Activated CD8-positive, alpha-beta memory T cell treated with anti-CD3 and anti-CD28 coated beads, Interleukin-2, amount 10 ng/mL, durations not matched to agents 7 days and 5 days (primary cell): ENCODE results near the gene ATP6V1C2. TPM values are rescaled to one million over a fixed set of nuclear protein-coding genes. Genes with fewer than 3 reads are reported as not detected.
A peak's percentile ranks its signal among the peaks of the same experiment; 100 is the strongest.
"Not testable (repeated sequence)": the region's sequence is repeated elsewhere in the genome, so short reads cannot be mapped to it uniquely, and the experiment has no call there.

Experiments
- ATAC-seq: fragments of 150-1000 bp; cut with Tn5 transposase; one replicate; pipeline ENCODE4 v1.10.0; 2021; ENCODE audit warnings: moderate library complexity
- CTCF ChIA-PET: fragments of 350-600 bp; sonication (Branson Sonifier 250); formaldehyde crosslinking; loops from one replicate; lab custom pipeline; 2021; ENCODE audit warnings: antibody characterized with exemption; lab: Charles Lee
- DNase-seq: peaks from one replicate; pipeline ENCODE4 v3.0.0-alpha.2; 2020
- H3K27ac Mint-ChIP-seq: one replicate; pipeline ENCODE4 v1.8.0; 2021; ENCODE audit warnings: mild to moderate bottlenecking, mixed read lengths
- H3K27me3 Mint-ChIP-seq: one replicate; pipeline ENCODE4 v1.8.0; 2021; ENCODE audit warnings: mixed read lengths
- H3K36me3 Mint-ChIP-seq: one replicate; pipeline ENCODE4 v1.8.0; 2021; ENCODE audit warnings: mild to moderate bottlenecking, mixed read lengths
- H3K4me1 Mint-ChIP-seq: one replicate; pipeline ENCODE4 v1.8.0; 2021; ENCODE audit warnings: mixed read lengths
- H3K4me3 Mint-ChIP-seq: one replicate; pipeline ENCODE4 v1.8.0; 2021; ENCODE audit warnings: mild to moderate bottlenecking, moderate library complexity, mixed read lengths
- H3K9me3 Mint-ChIP-seq: one replicate; pipeline ENCODE4 v1.8.0; 2022; ENCODE audit warnings: low read depth, mixed read lengths
- total RNA-seq, 2 experiments: library from RNA; stranded (reverse); gene quantifications; one replicate each; pipeline ENCODE4 v1.2.3, GENCODE V29; 2021

ATP6V1C2 gene
- total RNA-seq, 2 experiments from 2014 or later: not detected

DNA sequence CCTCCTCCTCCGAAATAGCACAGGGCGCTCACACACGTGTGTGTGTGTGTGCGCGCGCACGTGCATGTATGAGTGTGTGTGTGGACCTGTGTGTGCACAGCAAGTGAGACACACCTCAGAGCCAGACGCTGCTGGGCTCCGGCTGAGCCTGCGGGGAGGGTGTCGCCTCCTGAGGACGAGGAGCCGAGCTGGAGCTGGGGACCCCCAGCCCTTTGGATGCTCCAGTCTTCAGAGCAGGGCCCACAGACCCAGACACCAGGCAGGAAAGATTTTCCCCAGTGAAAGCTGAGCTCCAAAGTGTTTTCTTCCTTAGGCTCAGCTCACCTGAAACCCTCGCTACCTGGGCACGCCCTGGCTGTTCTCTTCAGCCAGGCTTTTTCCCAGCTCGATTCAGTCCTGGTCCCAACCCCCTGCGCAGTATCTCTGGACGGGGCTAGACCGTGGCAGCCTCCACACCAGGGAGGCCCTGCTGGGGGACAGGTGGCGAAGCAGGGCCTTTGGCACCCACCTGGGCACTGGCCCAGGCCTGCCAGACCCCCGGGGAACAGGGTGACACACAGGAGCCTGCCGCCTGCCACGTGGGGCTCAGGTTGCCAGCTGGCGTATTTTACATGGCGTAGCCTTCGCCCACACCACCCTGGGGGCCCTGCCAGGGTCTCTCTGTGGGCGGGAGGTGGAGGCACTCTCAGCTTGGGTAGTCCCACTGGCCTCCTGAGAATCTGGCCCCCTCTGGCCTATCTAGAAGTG is 55.0 kb downstream of the ATP6V1C2 start:
- peaks cover 1% of the 10 kb centered on the region for H3K4me1 Mint-ChIP-seq
- no peaks in the 10 kb centered on the region for H3K9me3 Mint-ChIP-seq
- ATAC-seq (no peak), DNase-seq (no peak)
- H3K4me3 Mint-ChIP-seq: no peak overlapping the region
- H3K27me3 Mint-ChIP-seq: no peaks in the 10 kb centered on the region
- H3K36me3 Mint-ChIP-seq: peaks cover 6% of the 10 kb centered on the region
- no peak overlapping the region for H3K27ac Mint-ChIP-seq
- CTCF ChIA-PET: no interaction called here

DNA sequence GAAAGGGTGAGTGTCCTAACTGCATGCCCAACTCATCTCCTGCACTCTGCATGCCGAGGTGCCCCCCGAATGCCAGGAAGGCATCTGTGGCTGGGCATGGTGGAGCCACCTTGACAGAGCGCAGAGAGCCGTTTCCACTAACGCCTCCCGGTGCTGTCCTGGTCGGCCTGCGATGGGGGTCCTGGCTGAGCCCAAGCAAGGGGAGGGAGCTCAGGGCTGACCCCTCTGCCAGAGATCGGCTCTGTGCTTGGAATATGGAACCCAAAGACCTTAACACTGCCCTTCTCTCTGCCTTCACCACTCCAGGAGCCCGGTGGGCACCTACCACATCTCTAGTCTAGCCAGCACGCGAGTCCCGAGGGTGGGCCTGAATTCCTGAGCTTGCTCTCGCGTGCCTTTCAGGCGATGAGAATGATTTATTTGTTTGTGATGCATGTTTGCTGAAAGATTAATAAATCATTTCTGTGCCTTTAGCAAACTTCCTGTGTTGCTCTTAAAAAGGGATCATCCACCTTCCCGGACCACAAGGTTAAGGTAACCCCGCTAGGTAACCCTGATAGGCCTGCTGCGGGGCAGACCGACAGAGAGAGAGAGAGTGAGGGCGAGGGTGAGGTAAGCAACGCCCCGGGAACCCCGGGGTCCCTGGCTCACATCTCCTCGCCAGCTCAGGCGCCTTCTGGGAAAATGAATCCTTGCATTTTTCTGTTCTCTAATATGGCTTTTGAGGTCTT is 55.8 kb downstream of the ATP6V1C2 start:
- DNase-seq (no peak), ATAC-seq (no peak)
- Mint-ChIP-seq H3K4me1 (peaks cover 1% of the 10 kb centered on the region), H3K9me3 (no peaks in the 10 kb centered on the region), H3K4me3 (no peak overlapping the region), H3K36me3 (peaks cover 7% of the 10 kb centered on the region), H3K27me3 (no peaks in the 10 kb centered on the region), H3K27ac (no peak overlapping the region)
- CTCF ChIA-PET: no interaction called here

DNA sequence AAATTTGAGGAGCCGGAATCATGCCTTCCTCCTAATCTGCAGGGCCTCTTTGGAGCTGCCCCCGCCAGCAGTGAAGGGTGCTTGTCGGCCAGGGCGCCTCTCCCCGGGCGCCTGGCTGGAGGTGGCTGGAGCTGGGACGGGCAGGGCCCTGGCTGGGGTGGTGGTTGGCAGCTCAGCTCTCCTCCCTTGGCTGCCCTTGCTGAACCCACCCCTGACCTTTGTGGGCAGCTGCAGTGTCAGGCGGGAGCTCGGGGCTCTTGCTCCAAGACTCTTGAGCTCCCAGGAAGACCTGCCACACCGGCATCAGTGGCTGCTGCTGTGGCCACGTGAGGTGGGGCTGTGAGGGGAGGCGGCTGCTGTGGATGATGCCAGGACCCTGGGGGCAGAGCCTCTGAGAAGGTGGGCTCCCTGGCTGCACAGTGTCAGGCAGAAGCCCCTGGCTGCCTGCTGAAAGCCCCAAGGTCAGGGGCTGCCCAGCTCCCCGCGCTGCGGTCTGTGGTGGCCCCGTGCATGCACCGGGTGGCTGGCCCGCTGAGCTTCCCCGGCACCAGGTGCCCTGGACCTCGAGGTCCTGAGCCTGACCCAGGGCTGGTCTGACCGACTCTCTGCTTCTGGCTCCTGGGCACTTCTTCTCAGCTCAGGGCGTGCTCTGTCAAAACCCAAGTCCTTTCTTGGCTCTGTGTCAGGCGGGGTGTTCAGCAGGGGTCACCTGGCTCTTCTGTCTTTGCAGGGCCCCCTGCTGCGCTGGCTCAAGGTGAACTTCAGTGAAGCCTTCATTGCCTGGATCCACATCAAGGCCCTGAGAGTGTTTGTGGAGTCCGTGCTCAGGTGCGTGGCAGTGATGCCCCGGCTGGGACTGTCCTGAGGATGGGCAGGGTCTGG is 56.7 kb downstream of the ATP6V1C2 start:
- H3K4me1 Mint-ChIP-seq: peaks cover 1% of the 10 kb centered on the region
- no peaks in the 10 kb centered on the region for H3K9me3 Mint-ChIP-seq
- CTCF ChIA-PET: no interaction called here
- H3K27me3 Mint-ChIP-seq: no peaks in the 10 kb centered on the region
- peak; percentile 20 for ATAC-seq
- peaks cover 12% of the 10 kb centered on the region for H3K36me3 Mint-ChIP-seq
- H3K27ac Mint-ChIP-seq: no peak overlapping the region
- H3K4me3 Mint-ChIP-seq: no peak overlapping the region
- DNase-seq: no peak

DNA sequence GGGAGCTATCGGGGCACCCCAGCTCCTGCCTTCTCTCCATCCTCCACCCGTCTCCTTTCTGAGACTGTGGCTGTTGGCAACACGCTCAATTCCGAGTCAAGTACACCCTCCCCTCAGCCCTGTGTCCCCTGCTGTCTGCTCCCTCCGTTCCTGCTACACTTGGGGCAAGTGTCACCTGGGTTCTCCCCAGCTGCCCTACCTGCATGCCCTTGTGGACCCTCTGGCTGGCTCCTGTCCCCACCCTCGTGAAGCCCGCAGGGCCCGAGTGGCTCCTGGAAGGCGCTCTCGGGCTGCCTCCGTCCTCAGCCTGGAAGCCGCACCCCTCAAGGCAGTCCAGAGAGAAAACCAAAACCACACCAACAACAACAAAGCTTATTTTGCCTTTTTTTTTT is 57.3 kb downstream of the ATP6V1C2 start:
- no peak overlapping the region for H3K4me3 Mint-ChIP-seq
- H3K27ac Mint-ChIP-seq: peak overlapping the region; percentile 19
- no peak for ATAC-seq
- no peaks in the 10 kb centered on the region for H3K9me3 Mint-ChIP-seq
- H3K36me3 Mint-ChIP-seq: peaks cover 16% of the 10 kb centered on the region
- H3K4me1 Mint-ChIP-seq: peaks cover 1% of the 10 kb centered on the region
- no peaks in the 10 kb centered on the region for H3K27me3 Mint-ChIP-seq
- no peak for DNase-seq
- CTCF ChIA-PET: no interaction called here

DNA sequence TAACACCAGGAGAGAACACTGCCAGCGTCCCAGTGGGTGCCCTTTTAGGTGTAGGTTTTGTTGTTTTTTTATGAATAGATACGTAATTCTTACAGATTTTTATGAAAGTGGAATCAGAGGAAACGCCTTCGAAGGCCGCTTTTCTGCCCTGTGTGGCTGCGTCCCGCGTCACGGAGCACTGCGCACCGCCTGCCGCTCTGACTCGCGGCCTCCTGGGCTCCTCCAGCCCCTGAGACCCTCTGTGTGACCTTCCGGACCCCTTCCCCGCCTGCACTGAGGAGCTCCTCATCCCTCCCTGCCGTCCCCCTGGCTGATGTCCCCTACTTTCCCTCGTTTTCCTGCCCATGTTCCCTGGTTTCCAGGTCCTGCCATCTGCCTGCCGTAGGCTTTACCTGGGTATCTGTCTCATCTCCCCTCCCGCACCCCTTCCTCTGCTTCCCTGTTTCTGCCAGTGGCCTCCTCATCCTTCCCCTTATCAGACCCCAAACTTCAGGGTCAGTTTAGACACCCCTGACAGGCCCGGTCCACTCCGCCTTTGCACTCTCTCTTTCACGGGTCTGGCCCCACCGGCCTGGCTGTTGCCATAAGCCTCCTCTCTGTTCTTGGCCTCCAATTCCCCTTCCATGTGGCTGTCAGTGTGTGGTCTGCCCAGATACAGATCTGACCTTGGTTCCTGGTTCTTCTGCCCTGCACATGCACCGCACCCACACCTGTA is 58.5 kb downstream of the ATP6V1C2 start:
- CTCF ChIA-PET: no interaction called here
- no peaks in the 10 kb centered on the region for H3K9me3 Mint-ChIP-seq

DNA sequence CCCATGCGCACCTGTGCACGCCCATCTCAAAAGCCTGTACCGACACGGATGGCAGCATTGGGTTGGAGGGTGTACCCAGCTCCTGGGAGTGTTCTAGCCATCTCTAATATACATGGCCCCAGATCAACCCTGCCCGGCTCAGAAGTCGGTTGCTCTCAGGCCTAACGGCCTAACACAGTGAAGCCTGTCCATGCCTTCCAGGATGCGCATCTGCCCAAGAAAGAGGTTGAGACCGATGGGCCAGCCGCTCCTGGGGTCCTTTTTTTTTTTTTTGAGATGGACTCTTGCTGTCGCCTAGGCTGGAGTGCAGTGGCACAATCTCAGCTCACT is 59.0 kb downstream of the ATP6V1C2 start:
- no peak for DNase-seq
- peaks cover 27% of the 10 kb centered on the region for H3K36me3 Mint-ChIP-seq
- CTCF ChIA-PET: no interaction called here

More for the DNA sequence above, 58.5 kb downstream of the ATP6V1C2 start:
- Mint-ChIP-seq H3K4me1 (no peaks in the 10 kb centered on the region), H3K27me3 (no peaks in the 10 kb centered on the region), H3K4me3 (no peak overlapping the region), H3K36me3 (peaks cover 26% of the 10 kb centered on the region), H3K27ac (no peak overlapping the region)
- no peak for DNase-seq
- no peak for ATAC-seq

DNA sequence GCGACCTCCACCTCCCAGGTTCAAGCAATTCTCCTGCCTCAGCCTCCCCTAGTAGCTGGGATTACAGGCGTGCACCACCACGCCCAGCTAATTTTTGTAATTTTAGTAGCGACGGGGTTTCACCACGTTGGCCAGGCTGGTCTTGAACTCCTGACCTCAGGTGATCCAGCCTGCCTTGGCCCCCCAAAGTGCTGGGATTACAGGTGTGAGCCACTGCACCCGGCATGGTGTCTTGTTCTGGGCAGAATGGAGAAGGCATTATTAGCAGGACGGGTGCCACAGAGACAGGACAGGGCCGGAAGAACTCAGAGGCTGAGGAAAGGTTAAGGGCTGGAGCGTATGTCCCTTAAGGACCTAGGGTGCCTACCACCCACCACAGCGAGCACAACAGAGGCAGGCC is 59.4 kb downstream of the ATP6V1C2 start:
- H3K4me3 Mint-ChIP-seq, H3K27me3 Mint-ChIP-seq, H3K9me3 Mint-ChIP-seq, DNase-seq, ATAC-seq, H3K4me1 Mint-ChIP-seq, CTCF ChIA-PET, H3K27ac Mint-ChIP-seq: not testable (repeated sequence)
- H3K36me3 Mint-ChIP-seq: peaks cover 27% of the 10 kb centered on the region

More for the DNA sequence above, 59.0 kb downstream of the ATP6V1C2 start:
- no peaks in the 10 kb centered on the region for H3K27me3 Mint-ChIP-seq
- H3K27ac Mint-ChIP-seq: no peak overlapping the region
- H3K4me1 Mint-ChIP-seq: no peaks in the 10 kb centered on the region
- H3K9me3 Mint-ChIP-seq: no peaks in the 10 kb centered on the region
- H3K4me3 Mint-ChIP-seq: no peak overlapping the region
- ATAC-seq: no peak

DNA sequence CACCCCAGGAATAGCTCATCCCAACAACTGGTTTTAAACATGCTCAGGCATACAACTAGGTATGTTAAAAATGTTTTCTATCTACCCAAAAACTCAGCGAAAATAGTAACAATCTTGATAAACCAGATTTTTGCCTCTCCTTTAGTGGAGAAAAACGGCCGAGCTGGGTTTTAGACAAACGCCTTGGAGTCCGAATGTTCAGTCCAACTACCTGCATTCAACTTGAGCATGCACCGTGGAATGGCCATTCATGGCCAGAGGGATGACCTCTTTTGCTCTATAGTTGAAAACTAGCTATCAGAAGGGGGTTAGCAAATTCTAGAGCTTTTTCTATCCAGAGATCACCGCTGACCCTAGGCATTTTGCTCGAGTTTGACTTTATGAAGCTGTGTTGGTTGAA is 60.3 kb downstream of the ATP6V1C2 start:
- Mint-ChIP-seq H3K27me3 (no peaks in the 10 kb centered on the region), H3K36me3 (peaks cover 34% of the 10 kb centered on the region), H3K4me3 (no peak overlapping the region), H3K27ac (no peak overlapping the region), H3K4me1 (no peaks in the 10 kb centered on the region), H3K9me3 (no peaks in the 10 kb centered on the region)
- no peak for DNase-seq
- CTCF ChIA-PET: interaction anchor here (1.2 kb wide), 1 partner anchor 20 kb away, joined by 3 read pairs; no protein-coding TSS in a partner anchor
- ATAC-seq: no peak

DNA sequence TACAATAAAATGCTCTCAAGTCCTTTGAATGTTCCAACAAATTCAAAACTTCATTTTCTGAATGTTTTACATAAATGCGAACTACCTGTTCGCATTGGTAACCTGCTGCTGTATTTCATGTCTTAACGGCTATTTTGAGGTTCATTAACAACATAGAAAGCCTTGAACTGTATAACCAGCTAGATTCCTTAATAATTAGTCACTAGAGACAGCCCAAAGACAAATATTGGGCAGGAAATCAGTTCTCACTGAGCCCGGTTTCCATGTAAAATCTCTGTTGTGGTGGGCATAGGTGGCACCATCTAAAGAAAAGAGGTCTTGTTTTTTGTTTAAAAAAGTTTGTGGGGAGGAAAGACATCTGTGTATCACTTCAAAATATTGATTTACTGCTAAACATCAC is 62.0 kb downstream of the ATP6V1C2 start:
- Mint-ChIP-seq H3K27me3 (no peaks in the 10 kb centered on the region), H3K4me3 (no peak overlapping the region), H3K9me3 (no peaks in the 10 kb centered on the region), H3K4me1 (peaks cover 1% of the 10 kb centered on the region), H3K27ac (no peak overlapping the region), H3K36me3 (peaks cover 48% of the 10 kb centered on the region)
- ATAC-seq (no peak), DNase-seq (no peak)
- CTCF ChIA-PET: interaction anchor here (1.4 kb wide), 1 partner anchor 10 kb away, joined by 4 read pairs; no protein-coding TSS in a partner anchor

DNA sequence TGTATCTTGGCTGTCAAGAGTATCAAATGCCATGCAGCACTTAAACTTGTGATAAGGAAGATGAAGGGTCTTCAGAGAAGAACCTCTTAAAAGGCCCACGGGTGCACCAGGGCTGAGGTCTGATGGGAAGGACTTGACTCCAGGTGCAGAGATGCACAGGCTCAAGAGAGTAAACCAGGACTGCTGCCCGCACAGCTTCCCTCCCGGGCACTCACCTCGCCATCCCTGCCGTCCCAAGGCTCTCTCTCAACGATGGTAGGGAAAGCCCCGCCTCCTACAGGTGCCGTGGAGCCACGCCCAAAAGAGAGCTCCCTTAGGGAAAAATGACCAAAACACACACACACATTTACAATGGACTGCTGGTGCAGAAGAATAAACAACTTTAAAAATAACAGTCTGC is 63.3 kb downstream of the ATP6V1C2 start:
- no peak overlapping the region for H3K4me3 Mint-ChIP-seq
- CTCF ChIA-PET: interaction anchor here (0.9 to 1.4 kb wide), 4 partner anchors 8 to 48 kb away, joined by 3 to 4 read pairs (median 4); no protein-coding TSS in a partner anchor
- H3K27me3 Mint-ChIP-seq: no peaks in the 10 kb centered on the region
- no peaks in the 10 kb centered on the region for H3K9me3 Mint-ChIP-seq
- H3K27ac Mint-ChIP-seq: no peak overlapping the region
- peaks cover 59% of the 10 kb centered on the region for H3K36me3 Mint-ChIP-seq
- ATAC-seq (no peak), DNase-seq (no peak)
- peaks cover 1% of the 10 kb centered on the region for H3K4me1 Mint-ChIP-seq

DNA sequence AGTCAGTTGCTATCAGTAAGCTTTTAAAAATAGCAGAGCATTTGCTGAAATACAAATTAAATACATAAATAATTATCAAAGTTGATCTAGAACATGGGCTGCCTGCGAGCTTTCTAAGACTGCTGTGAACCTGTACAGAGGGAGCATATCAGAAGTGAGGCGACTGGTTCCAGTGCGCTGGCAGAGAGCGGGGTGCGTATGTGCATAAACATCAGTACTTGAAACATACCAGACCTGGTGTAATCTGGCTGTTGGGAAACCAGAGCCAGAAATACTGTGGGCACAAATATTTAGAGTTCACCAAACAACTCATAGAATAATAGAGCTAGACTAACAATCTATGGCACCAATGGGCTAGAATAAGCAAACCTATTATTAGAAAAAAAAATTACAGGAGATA is 63.8 kb downstream of the ATP6V1C2 start:
- CTCF ChIA-PET: interaction anchor here (0.9 to 1.0 kb wide), 3 partner anchors 14 to 48 kb away, joined by 3 to 4 read pairs (median 4); no protein-coding TSS in a partner anchor
- peaks cover 57% of the 10 kb centered on the region for H3K36me3 Mint-ChIP-seq
- H3K27me3 Mint-ChIP-seq: no peaks in the 10 kb centered on the region
- no peak overlapping the region for H3K27ac Mint-ChIP-seq
- DNase-seq (no peak), ATAC-seq (no peak)
- no peaks in the 10 kb centered on the region for H3K9me3 Mint-ChIP-seq
- H3K4me1 Mint-ChIP-seq: peaks cover 3% of the 10 kb centered on the region
- no peak overlapping the region for H3K4me3 Mint-ChIP-seq

DNA sequence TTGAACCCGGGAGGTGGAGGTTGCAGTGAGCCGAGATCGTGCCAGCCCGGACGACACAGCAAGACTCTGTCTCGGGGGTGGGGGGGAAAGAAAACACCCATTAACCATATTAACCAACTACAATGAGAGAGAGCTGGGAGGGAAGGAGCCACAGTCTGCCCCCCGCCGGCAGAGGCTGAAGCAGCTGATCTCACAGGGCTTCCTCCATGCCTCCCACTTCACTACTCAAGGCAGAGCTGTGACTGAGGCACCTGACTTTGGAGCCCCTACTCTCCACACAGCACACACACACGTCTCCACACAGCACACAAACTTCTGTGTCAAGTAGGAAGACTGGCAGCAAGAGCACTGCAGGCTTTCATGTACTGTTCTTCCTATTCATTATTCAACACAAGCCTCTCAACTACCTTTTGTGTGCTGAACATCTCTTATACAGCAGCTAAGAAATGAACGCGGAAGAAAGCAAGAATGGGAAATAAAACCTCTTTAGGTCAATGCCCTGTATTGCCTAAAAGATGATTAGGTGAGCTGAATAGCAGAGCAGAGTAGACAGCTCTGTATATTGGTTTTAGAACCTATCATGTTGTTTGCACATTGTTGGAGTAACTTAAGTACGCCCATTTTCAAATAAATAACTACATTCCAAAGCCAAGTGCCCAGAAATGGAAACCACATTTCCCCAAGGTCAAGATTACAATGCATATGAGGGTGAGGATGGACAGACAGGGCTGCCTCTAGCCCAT is 65.0 kb downstream of the ATP6V1C2 start:
- Mint-ChIP-seq H3K27ac (no peak overlapping the region), H3K27me3 (no peaks in the 10 kb centered on the region), H3K9me3 (no peaks in the 10 kb centered on the region), H3K36me3 (peaks cover 66% of the 10 kb centered on the region), H3K4me1 (peaks cover 12% of the 10 kb centered on the region), H3K4me3 (no peak overlapping the region)
- CTCF ChIA-PET: interaction anchor here (1.0 kb wide), 1 partner anchor 13 kb away, joined by 4 read pairs; no protein-coding TSS in a partner anchor
- DNase-seq (no peak), ATAC-seq (no peak)
